RWPE1 (cell line): ENCODE results near the gene POU6F2.

Experiments
- CTCF ChIA-PET: fragments of 350-600 bp; sonication (Branson Sonifier 250); formaldehyde crosslinking; extraction: SDS; loops from one replicate; lab custom pipeline; 2021; lab: Yijun Ruan, JAX
- POLR2A ChIA-PET: fragments of 400-600 bp; formaldehyde crosslinking; extraction: SDS; loops from one replicate; lab custom pipeline; 2020; ENCODE audit warnings: antibody characterized with exemption; ENCODE audit not compliant: low non-redundant PET; lab: Yijun Ruan, JAX
- DNase-seq: peaks from one replicate; pipeline ENCODE4 v3.0.0; 2012; ENCODE audit warnings: low spot score
- H3K27ac ChIP-seq: fragments of 450-650 bp; 2 replicates; pipeline ENCODE4 v1.5.1; 2017
- CTCF ChIP-seq: fragments of 450-650 bp; conservative IDR thresholded peaks from 2 replicates; pipeline ENCODE4 v1.5.1; 2017; ENCODE audit warnings: low read depth, mild to moderate bottlenecking

POU6F2 gene

GRCh38 chr7:39105720-39106119 lies 128.0 kb downstream of the POU6F2 start:
- ChIA-PET POLR2A (no interaction called here), CTCF (no interaction called here)
- DNase-seq: no peak
- no peak for TF ChIP-seq CTCF
- no peak overlapping the region for H3K27ac ChIP-seq

DNA sequence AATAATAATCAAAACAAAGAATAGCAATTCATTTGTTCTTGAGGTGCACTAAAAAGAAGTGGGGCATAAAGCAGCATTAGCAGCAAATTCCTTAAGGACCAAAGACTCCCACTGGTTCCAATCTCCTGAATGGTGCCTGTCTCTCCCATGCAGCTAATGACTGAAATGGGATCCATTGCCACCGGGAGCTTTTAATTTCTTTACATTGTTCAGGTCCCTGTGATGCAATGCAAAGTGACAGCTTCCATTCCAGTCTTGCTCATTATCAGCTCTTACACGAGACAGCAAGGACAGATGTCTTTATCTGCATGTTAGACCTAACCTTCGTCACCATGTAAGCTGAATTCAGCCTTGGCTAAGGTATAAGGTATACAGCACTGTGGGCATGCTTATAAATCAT lies 148.1 kb downstream of the POU6F2 start:
- H3K27ac ChIP-seq: no peak overlapping the region
- CTCF ChIA-PET: no interaction called here
- DNase-seq: no peak
- TF ChIP-seq CTCF: no peak
- POLR2A ChIA-PET: no interaction called here

GRCh38 chr7:39127058-39127457 lies 149.3 kb downstream of the POU6F2 start:
- ChIA-PET POLR2A (no interaction called here), CTCF (no interaction called here)
- no peak for DNase-seq

DNA sequence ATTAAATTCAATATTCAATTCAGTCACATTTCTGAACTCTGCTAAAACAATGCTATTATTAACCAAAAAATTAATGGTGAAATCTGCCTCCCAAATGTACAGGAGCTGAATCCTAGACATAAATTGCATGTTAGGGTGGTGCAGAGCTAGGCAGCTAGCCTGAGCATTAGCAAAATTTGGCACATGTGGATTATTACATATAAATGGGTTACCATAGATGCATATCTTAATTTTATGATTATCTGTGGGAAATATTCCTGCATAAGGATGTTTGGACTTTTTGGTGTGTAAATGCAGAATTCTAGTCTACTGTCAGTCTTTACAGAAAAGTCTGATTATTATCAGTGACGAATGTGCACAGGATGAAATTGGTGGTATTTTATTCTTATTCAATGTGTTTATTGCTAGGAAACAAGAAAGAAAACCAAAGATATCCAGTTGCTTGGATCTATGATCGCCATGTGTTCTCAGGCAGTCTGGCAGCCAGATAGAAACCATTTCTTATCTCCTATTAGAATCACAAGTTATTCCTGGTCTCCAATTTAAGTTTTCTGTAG lies 150.7 kb downstream of the POU6F2 start:
- H3K27ac ChIP-seq: no peak overlapping the region
- ChIA-PET POLR2A (no interaction called here), CTCF (interaction anchor here (0.7 kb wide), 1 partner anchor 61 kb away, joined by 6 read pairs; no protein-coding TSS in a partner anchor)
- no peak for TF ChIP-seq CTCF
- DNase-seq: no peak

More at GRCh38 chr7:39127058-39127457, 149.3 kb downstream of the POU6F2 start:
- no peak overlapping the region for H3K27ac ChIP-seq
- TF ChIP-seq CTCF: no peak

DNA sequence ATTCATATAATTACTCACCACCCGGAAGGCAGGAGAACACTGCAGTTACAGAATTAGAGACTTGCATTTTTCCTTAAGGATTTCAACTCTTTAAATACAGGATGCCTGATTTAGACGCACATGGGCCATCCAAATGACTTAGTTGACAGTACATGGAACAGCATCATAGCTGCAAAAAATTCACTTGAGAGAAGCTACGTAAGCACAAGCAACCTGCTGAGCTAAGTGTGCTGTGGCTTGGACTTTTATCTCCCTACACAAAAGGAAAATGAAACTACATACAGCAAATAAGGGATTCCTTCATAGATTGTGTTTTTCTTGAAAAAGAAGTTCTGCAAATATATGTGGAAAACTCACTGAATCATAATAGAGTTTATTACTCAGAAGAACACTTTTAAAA lies 152.6 kb downstream of the POU6F2 start:
- DNase-seq: no peak
- CTCF ChIA-PET: no interaction called here
- POLR2A ChIA-PET: no interaction called here
- no peak overlapping the region for H3K27ac ChIP-seq
- no peak for TF ChIP-seq CTCF

DNA sequence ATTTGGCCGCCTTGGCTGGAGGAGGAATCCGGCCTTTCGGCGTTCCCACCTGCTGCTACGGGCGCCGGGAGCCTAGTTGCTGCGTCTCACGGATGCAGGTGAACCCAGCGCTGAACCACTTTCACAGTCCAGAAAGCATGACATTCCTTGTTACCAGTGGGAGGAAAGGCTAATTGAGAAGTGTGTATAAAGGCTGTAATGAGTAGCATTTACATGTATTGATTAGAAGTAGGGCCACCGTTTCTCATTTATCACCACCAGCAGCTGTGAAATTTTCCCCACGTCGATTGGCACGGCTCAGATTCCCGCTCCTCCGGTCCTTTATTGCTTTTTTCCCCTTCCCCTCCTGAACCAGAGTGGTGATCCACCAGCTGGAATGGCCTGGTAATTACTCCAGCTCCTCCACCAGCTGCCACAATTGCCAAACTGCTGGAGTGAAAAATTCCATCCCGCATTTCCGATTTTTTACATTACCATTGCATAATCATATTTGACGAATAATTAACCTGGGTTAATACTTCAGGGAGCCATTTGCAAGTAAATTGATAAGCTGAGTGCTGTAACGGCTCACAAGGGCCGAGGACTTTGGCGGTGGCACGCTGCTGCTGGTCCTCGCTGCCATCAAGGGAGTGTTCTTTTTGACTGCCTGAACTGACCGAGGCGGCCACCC lies 153.3 kb downstream of the POU6F2 start:
- ChIA-PET CTCF (no interaction called here), POLR2A (no interaction called here)
- no peak for DNase-seq
- no peak for TF ChIP-seq CTCF
- no peak overlapping the region for H3K27ac ChIP-seq
